ENCODE results near the gene NUDT21.
"Not testable (repeated sequence)": the region's sequence is repeated elsewhere in the genome, so short reads cannot be mapped to it uniquely, and the experiment has no call there.

NUDT21 gene

DNA sequence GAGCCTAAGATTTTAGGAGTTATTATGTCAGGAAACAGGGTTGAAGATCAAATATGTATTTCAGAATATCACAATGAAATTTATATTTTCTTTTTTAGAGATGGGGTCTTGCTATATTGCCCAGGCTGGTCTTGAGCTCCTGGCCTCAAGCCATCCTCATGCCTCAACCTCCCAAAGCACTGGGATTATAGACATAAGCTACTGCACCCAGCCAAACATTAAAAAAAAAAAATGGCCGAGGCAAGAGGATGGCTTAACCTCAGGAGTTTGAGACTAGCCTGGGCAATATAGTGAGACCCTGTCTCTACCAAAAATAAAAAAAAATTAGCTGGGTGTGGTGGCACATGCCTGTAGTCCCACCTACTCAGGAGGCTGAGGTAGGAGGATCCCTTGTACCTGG is 37.7 kb upstream of the NUDT21 start:
- not testable (repeated sequence) for H2AFZ ChIP-seq (ENCODE audit: low read depth, low read length); H3K23ac ChIP-seq (ENCODE audit: low read length in 2 of 2); H3K79me1 ChIP-seq (replicated peaks; ENCODE audit: low read length, poor library complexity, severe bottlenecking); H3K14ac ChIP-seq (ENCODE audit: low read length in 2 of 2); H2BK120ac ChIP-seq (ENCODE audit: low read depth, low read length); H2BK15ac ChIP-seq (ENCODE audit: low read depth, poor library complexity, severe bottlenecking); H2BK5ac ChIP-seq (ENCODE audit: low read depth, low read length, poor library complexity, severe bottlenecking); H3K4me1 ChIP-seq (ENCODE audit: control insufficient read depth, insufficient read depth, low read depth, low read length); H2BK12ac ChIP-seq (ENCODE audit: low read length in 2 of 2); H3K27ac ChIP-seq (ENCODE audit: low read length, poor library complexity, severe bottlenecking); H3K9me3 ChIP-seq (ENCODE audit: control insufficient read depth, low read length); H4K91ac ChIP-seq (ENCODE audit: low read length); DNase-seq; H4K8ac ChIP-seq (ENCODE audit: low read length); H3K18ac ChIP-seq (ENCODE audit: low read depth in 1 of 2, low read length in 2 of 2); H3K4me3 ChIP-seq (ENCODE audit: insufficient read depth in 1 of 2, low read depth in 1 of 2, low read length in 2 of 2); H3K27me3 ChIP-seq (ENCODE audit: control insufficient read depth in 1 of 2, insufficient read depth in 1 of 2, low read length in 2 of 2); H3K4ac ChIP-seq (ENCODE audit: low read depth in 1 of 2, low read length in 2 of 2); H2AK5ac ChIP-seq (ENCODE audit: low read length, severe bottlenecking); H3K4me2 ChIP-seq (ENCODE audit: low read length, poor library complexity, severe bottlenecking); H3K9ac ChIP-seq (ENCODE audit: low read length)
- no CpG with 5 or more reads among the region's 1 CpG for WGBS
- peaks cover 4 to 59% of the 10 kb centered on the region in 2 experiments for H3K36me3 ChIP-seq (ENCODE audit: control insufficient read depth in 1 of 2, insufficient read depth in 2 of 2, low read depth in 1 of 2, low read length in 2 of 2)

DNA sequence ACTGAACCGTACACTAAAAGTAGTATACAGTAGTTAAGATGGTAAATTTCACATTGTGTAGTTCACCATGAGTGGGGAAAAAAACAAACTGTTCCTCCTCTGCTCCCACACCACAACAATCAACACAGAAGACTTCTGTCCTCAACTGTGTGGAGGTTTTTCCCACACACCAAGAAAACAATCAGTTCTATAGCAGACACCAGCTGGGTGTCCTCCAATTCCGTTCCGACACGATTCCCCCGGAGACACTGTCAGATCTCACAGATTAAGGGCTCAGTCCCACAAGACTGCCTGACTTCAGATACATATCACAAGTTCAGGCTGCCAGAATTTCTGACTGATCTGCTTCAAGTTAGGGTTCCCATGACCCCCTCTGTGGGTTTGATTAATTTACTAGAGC is 36.9 kb upstream of the NUDT21 start:
- Histone ChIP-seq H3K4me2 (ENCODE audit: low read length, poor library complexity, severe bottlenecking) (no peak overlapping the region), H3K9ac (ENCODE audit: low read length) (no peak overlapping the region), H3K23ac (ENCODE audit: low read length in 2 of 2) (no peak overlapping the region), H2BK120ac (ENCODE audit: low read depth, low read length) (no peak overlapping the region), H4K8ac (ENCODE audit: low read length) (no peak overlapping the region), H3K79me1 (replicated peaks; ENCODE audit: low read length, poor library complexity, severe bottlenecking) (no peaks in the 10 kb centered on the region), H2BK15ac (ENCODE audit: low read depth, poor library complexity, severe bottlenecking) (no peak overlapping the region), H3K4me1 (ENCODE audit: control insufficient read depth, insufficient read depth, low read depth, low read length) (no peaks in the 10 kb centered on the region), H2BK5ac (ENCODE audit: low read depth, low read length, poor library complexity, severe bottlenecking) (no peak overlapping the region), H2AK5ac (ENCODE audit: low read length, severe bottlenecking) (no peak overlapping the region), H3K4me3 (ENCODE audit: insufficient read depth in 1 of 2, low read depth in 1 of 2, low read length in 2 of 2) (no peak overlapping the region), H2BK12ac (ENCODE audit: low read length in 2 of 2) (no peak overlapping the region), H3K9me3 (ENCODE audit: control insufficient read depth, low read length) (no peaks in the 10 kb centered on the region), H3K27me3 (ENCODE audit: control insufficient read depth in 1 of 2, insufficient read depth in 1 of 2, low read length in 2 of 2) (no peaks in the 10 kb centered on the region), H3K4ac (ENCODE audit: low read depth in 1 of 2, low read length in 2 of 2) (no peak overlapping the region), H4K91ac (ENCODE audit: low read length) (no peak overlapping the region), H3K14ac (ENCODE audit: low read length in 2 of 2) (no peak overlapping the region), H3K18ac (ENCODE audit: low read depth in 1 of 2, low read length in 2 of 2) (no peak overlapping the region), H3K36me3 (ENCODE audit: control insufficient read depth in 1 of 2, insufficient read depth in 2 of 2, low read depth in 1 of 2, low read length in 2 of 2) (peaks cover 4 to 58% of the 10 kb centered on the region in 2 experiments), H3K27ac (ENCODE audit: low read length, poor library complexity, severe bottlenecking) (no peak overlapping the region), H2AFZ (ENCODE audit: low read depth, low read length) (no peak overlapping the region)
- no peak for DNase-seq
- WGBS, result 90% methylated on average over 4 of the region's 5 CpGs

DNA sequence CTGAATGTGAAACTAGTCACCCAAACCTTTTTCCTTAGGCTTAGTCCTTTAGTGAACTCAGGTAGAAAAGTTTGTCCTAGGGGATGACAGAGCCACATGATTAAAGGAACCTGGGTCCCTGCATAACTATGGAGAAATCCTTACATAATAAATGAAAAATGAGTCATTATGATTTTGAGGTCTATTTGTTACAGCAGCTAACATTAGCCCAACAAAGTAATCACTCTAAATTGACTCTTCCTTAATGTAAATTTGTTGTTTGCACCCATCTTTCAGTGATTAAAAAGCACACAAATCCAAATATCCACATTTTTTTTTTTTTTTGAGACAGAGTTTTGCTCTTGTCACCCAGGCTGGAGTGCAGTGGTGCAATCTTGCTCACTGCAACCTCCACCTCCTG is 32.3 kb upstream of the NUDT21 start:
- Histone ChIP-seq H4K91ac (ENCODE audit: low read length) (no peak overlapping the region), H3K4me1 (ENCODE audit: control insufficient read depth, insufficient read depth, low read depth, low read length) (peaks cover 3% of the 10 kb centered on the region), H2BK12ac (ENCODE audit: low read length in 2 of 2) (no peak overlapping the region), H2BK15ac (ENCODE audit: low read depth, poor library complexity, severe bottlenecking) (no peak overlapping the region), H2BK5ac (ENCODE audit: low read depth, low read length, poor library complexity, severe bottlenecking) (no peak overlapping the region), H2BK120ac (ENCODE audit: low read depth, low read length) (no peak overlapping the region), H3K18ac (ENCODE audit: low read depth in 1 of 2, low read length in 2 of 2) (no peak overlapping the region), H3K4ac (ENCODE audit: low read depth in 1 of 2, low read length in 2 of 2) (no peak overlapping the region), H3K27ac (ENCODE audit: low read length, poor library complexity, severe bottlenecking) (no peak overlapping the region), H3K27me3 (ENCODE audit: control insufficient read depth in 1 of 2, insufficient read depth in 1 of 2, low read length in 2 of 2) (no peaks in the 10 kb centered on the region), H3K14ac (ENCODE audit: low read length in 2 of 2) (no peak overlapping the region), H3K4me2 (ENCODE audit: low read length, poor library complexity, severe bottlenecking) (no peak overlapping the region), H4K8ac (ENCODE audit: low read length) (no peak overlapping the region), H3K4me3 (ENCODE audit: insufficient read depth in 1 of 2, low read depth in 1 of 2, low read length in 2 of 2) (no peak overlapping the region), H3K9me3 (ENCODE audit: control insufficient read depth, low read length) (no peaks in the 10 kb centered on the region), H2AFZ (ENCODE audit: low read depth, low read length) (no peak overlapping the region), H3K23ac (ENCODE audit: low read length in 2 of 2) (no peak overlapping the region), H3K36me3 (ENCODE audit: control insufficient read depth in 1 of 2, insufficient read depth in 2 of 2, low read depth in 1 of 2, low read length in 2 of 2) (peaks cover 4 to 80% of the 10 kb centered on the region in 2 experiments), H3K79me1 (replicated peaks; ENCODE audit: low read length, poor library complexity, severe bottlenecking) (peaks cover 10% of the 10 kb centered on the region), H2AK5ac (ENCODE audit: low read length, severe bottlenecking) (no peak overlapping the region), H3K9ac (ENCODE audit: low read length) (no peak overlapping the region)
- no peak for DNase-seq

DNA sequence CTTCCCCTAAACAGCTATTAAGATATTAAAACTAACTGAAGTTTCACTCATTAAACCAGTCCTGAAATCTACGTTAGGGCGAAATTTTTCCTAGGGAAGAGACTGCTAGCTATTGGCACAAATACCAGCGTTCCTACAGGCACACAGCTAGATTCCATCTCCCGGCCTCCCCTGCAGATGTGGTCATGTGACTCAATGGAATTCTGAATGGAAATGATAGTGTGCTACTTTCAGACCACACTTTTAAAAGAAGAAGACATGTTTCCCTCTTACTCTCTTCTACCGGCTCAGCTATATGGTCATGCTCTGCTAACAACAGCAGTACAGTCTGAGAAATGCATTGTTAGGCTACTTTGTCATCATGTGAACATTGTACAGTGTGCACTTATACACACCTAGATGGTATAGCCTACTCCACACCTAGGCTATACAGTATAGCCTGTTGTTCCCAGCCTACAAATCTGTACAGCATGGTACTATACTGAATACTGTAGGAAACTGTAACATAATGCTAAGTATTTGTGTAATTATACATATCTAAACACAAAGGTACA is 31.6 kb upstream of the NUDT21 start:
- Histone ChIP-seq H3K4me2 (ENCODE audit: low read length, poor library complexity, severe bottlenecking) (no peak overlapping the region), H3K27ac (ENCODE audit: low read length, poor library complexity, severe bottlenecking) (no peak overlapping the region), H3K18ac (ENCODE audit: low read depth in 1 of 2, low read length in 2 of 2) (no peak overlapping the region), H3K4ac (ENCODE audit: low read depth in 1 of 2, low read length in 2 of 2) (no peak overlapping the region), H3K9ac (ENCODE audit: low read length) (no peak overlapping the region), H2AK5ac (ENCODE audit: low read length, severe bottlenecking) (no peak overlapping the region), H3K4me3 (ENCODE audit: insufficient read depth in 1 of 2, low read depth in 1 of 2, low read length in 2 of 2) (no peak overlapping the region), H4K8ac (ENCODE audit: low read length) (no peak overlapping the region), H3K4me1 (ENCODE audit: control insufficient read depth, insufficient read depth, low read depth, low read length) (peaks cover 3% of the 10 kb centered on the region), H3K79me1 (replicated peaks; ENCODE audit: low read length, poor library complexity, severe bottlenecking) (peaks cover 12% of the 10 kb centered on the region), H2BK5ac (ENCODE audit: low read depth, low read length, poor library complexity, severe bottlenecking) (no peak overlapping the region), H2BK120ac (ENCODE audit: low read depth, low read length) (no peak overlapping the region), H2AFZ (ENCODE audit: low read depth, low read length) (no peak overlapping the region), H3K27me3 (ENCODE audit: control insufficient read depth in 1 of 2, insufficient read depth in 1 of 2, low read length in 2 of 2) (no peaks in the 10 kb centered on the region), H4K91ac (ENCODE audit: low read length) (no peak overlapping the region), H3K23ac (ENCODE audit: low read length in 2 of 2) (no peak overlapping the region), H2BK15ac (ENCODE audit: low read depth, poor library complexity, severe bottlenecking) (no peak overlapping the region), H3K36me3 (ENCODE audit: control insufficient read depth in 1 of 2, insufficient read depth in 2 of 2, low read depth in 1 of 2, low read length in 2 of 2) (peaks cover 4 to 82% of the 10 kb centered on the region in 2 experiments), H3K9me3 (ENCODE audit: control insufficient read depth, low read length) (no peaks in the 10 kb centered on the region), H3K14ac (ENCODE audit: low read length in 2 of 2) (no peak overlapping the region), H2BK12ac (ENCODE audit: low read length in 2 of 2) (no peak overlapping the region)
- 100% methylated on average over 4 of the region's 5 CpGs for whole genome bisulfite sequencing
- no peak for DNase-seq
